HG03139 (cell line): ENCODE measurements around the gene UTF1.

Source experiments
- ATAC-seq: cut with Tn5 transposase; IDR thresholded peaks from one replicate; pipeline ENCODE4 v1.9.1; 2021; ENCODE audit not compliant: unreplicated experiment

The UTF1 gene

DNA sequence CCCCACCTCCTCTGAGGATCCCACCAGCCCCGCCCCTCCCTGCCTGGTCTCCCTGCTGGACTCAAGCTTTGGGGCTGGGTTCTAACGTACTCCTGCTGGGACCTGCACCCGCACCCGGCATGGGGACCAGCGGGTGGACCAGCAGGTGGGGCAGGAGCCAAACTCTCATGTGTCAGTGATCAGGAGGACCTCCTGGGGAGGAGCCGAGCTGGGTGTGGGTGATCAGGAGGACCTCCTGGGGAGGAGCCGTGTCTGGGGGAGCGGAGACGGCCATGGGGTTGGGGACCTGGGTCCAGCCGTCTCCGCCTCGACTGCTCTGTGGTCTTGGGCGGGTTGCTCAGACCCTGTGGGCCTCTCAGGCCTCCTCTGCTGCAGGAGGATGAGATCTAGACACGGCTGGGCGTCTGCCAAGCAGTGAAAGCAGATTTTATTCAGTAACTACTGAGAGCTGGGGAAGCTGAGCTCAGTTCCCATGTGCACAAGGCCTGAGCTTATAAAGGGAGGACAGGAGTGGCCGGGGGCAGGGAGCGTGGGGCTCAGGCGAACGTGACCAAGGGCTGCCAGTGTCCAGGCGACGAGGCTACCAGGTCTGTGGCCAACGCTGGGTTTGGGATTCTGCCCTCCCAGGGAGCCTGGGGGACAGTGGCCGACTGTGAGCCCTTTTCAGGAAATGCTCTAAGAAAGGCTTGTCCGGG is 33.6 kb upstream of the UTF1 start:
- ATAC-seq: no peak

- ATAC-seq: no peak
Measured at GRCh38 chr10:133196936-133197758, 32.9 kb upstream of the UTF1 start.

- no peak for ATAC-seq
Measured at GRCh38 chr10:133197786-133198185, 32.2 kb upstream of the UTF1 start.

DNA sequence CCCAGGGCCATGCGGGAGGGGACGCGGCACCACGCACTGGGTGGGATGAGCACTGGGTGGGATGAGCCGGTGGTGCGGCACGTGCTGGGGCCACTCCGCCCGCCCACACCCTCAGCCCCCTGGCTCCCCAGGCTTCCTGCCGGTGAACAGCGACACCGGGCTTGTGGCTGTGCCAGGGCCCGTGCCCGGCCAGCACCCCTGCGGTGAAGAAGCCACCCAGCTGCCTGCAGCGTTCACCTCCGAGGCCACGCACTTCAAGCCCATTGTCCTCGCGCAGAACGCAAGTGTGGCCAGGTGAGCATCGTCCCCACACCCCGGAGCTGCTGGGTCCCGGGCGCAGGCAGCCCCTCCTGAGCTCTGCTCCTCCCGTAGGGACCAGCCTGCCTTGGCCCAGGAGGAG is 31.8 kb upstream of the UTF1 start:
- ATAC-seq: no peak

- no peak for ATAC-seq
Measured at GRCh38 chr10:133198621-133199487, 31.2 kb upstream of the UTF1 start.

DNA sequence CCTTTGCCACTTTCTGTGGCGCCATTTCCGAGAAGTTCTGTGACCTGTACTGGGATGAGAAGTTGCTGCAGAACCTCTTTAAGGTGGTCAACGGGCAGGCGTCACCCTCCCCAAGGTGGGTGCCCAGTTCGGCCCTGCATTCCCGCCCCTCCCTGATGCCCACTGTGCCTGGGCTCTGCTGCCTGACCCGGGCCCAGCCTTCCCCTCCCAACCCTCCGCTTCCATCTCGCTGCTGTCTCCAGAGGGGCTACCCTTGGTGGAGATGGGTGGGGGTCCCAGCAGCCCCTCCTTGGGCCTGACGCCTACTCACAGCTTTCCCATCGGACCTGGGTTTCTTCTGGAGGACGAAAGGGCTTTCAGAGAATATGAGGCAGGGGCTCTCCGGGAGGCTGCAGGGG is 30.5 kb upstream of the UTF1 start:
- ATAC-seq: no peak

DNA sequence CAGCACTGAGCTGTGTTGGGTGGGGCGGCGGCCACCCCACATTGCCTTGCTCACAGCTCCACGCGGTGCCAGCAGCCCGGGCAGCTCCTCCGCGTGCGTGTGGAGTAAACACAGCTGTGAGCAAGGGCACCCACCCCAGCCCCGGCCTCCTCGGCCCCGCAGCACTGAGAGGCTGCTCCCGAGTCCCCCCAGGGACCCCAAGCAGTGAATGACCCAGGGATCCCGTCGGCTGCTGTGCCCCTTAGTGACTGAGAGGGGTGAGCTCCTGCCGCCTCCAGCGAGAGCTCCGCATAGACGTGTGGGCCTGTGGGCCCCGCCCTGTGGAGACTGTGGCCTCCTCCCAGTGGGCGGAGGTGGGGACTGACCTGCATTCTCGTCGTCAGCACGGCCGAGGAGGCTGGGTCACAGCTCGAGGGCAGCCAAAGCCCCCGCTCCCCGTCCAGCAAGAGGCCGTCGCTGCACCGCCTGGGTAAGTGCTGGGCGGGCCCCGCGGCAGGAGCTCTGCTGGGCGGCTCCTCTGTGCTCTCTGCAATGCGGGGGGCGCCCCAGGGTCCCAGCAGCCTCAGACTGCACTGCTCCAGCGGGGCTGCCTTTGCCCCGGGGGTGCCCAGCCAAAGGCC is 29.9 kb upstream of the UTF1 start:
- ATAC-seq: no peak

DNA sequence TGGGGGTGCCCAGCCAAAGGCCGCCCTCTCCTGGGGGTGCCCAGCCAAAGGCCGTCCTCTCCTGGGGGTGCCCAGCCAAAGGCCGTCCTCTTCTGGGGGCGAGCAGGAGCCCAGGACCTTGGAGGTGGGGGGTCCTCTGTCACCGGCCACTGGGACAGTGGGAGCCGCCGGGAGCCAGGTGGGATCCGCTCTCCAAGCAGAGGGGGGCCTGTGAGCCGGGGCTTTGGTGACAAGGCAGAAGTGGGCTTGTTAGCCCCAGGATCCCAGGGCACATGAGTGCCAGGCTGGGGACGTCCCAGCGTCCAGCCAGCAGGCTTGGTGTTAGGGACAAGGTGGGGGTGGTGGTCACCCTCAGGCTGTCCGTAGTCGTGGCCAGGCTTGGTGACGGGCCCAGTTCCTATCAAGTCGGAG is 29.4 kb upstream of the UTF1 start:
- ATAC-seq: no peak

GRCh38 chr10:133201151-133201947 is 28.7 kb upstream of the UTF1 start:
- ATAC-seq: no peak

DNA sequence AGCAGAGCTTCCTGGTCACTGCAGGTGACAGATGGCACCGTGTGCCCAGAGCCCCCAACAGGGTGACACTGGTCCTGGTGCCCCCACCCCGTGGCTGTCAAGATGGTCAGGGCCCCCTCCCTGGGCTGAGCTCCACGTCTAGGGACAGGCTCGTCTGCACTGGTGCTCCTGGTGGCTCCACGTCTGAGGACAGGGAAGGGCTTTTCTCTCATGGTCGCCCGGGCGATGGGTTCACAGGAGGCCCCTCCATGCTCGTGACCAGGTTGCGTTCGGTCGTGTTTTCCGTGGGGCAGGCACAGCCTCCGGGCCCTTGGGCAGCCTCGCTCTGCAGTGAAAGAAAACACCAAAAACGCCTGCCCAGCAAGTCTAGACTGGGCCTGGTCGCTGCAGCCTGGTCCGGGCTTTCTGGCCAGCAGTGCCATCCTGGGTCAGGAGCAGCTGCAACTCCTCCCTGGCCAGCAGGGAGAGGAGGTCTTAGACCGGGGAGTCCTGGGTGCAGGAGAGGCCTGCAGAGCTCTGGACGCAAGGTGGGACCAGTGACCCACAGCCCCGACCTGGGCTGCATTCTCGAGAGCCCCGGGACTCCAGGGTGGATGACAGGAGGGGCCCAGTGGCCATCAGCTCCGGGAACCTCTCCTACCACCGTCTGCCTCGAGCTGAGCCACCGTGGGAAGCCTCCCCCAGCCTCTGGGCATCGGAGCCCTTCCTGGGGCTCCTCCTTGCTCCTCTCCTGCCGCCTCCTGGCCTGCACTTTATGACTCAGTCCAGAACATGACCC is 27.9 kb upstream of the UTF1 start:
- ATAC-seq: no peak

DNA sequence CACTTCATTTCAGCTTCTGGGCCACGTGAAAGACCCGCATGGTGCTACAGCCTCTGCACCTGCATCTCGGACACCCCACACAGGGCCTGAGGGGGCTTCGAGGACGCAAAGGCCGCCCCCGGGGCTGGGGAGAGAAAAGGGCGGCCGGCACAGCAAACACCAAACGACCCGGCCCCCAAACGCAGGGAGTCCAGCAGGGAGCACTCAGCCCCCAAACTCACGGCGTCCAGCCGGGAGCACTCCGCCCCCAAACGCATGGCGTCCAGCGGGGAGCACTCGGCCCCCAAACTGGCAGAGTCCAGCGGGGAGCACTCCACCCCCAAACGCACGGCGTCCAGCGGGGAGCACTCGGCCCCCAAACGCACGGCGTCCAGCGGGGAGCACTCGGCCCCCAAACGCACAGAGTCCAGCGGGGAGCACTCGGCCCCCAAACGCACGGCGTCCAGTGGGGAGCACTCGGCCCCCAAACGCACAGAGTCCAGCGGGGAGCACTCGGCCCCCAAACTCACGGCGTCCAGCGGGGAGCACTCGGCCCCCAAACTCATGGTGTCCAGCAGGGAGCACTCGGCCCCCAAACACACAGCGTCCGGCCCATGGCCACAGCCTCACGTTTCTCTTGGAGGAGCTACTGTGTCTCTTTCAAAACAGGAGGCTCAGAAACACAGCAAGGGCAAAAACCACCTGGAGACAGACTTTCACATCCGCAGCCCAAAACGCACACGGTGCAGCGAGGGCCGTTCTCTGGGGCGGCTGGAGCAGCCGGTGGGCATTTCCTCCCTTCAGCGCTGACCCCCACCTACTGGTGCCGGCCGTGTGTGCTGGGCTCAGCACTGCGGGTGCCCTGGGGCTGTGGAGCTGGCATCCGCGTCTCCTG is 27.0 kb upstream of the UTF1 start:
- ATAC-seq: no peak

- ATAC-seq: no peak
Measured at GRCh38 chr10:133203652-133204195, 26.3 kb upstream of the UTF1 start.

- no peak for ATAC-seq
Measured at GRCh38 chr10:133204226-133205015, 25.6 kb upstream of the UTF1 start.

DNA sequence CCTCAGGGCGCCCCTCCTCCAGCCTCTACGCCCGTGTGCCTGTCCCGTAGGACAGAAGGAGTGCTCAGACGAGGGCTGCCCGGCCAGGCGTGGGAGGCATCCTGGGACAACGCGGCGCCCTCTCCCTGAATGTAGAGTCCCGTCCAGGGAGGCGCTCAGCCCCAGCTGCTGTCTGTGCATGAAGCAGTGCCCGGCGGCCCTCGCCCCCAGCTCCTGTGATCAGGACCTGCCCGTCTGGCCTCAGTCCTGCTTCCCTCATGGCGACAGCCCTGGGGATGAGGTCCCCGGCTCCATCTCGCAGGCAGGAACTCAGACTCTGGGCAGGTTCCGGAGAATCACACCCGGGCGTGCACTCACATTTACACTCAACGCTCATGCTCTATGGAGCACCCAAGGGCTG is 24.9 kb upstream of the UTF1 start:
- no peak for ATAC-seq

GRCh38 chr10:133206356-133207040 is 23.5 kb upstream of the UTF1 start:
- no peak for ATAC-seq

GRCh38 chr10:133207041-133207600 is 22.9 kb upstream of the UTF1 start:
- ATAC-seq: no peak

GRCh38 chr10:133207627-133208026 is 22.4 kb upstream of the UTF1 start:
- no peak for ATAC-seq
